LNCAP (cell line): ENCODE measurements around the gene RRAD.

ENCODE experiments used
- CTCF ChIP-seq: fragments of 450-650 bp; IDR thresholded peaks from 2 replicates; pipeline ENCODE4 v1.5.1; 2017; ENCODE audit warnings: mild to moderate bottlenecking

Gene RRAD

DNA sequence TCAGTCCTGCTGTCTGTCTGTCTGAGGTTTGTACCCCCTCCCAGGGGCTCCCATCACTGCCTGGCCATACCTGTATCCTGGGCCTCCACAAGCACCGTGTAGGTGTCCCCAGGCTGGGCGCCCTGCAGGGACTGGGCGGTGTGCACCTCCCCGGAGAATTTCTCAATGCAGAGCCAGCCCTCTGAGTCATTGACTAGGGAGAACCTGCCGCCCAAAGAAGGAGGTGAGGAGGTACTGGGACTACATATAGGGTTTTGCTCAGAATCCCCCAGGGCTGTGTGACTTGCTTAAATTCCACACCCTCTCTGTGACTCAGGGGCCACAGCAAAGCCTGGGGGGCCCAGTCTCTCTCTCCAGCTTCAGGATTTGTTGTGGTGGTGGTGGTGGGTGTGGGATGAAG, 14.2 kb downstream of the RRAD start:
- no peak for TF ChIP-seq CTCF

DNA sequence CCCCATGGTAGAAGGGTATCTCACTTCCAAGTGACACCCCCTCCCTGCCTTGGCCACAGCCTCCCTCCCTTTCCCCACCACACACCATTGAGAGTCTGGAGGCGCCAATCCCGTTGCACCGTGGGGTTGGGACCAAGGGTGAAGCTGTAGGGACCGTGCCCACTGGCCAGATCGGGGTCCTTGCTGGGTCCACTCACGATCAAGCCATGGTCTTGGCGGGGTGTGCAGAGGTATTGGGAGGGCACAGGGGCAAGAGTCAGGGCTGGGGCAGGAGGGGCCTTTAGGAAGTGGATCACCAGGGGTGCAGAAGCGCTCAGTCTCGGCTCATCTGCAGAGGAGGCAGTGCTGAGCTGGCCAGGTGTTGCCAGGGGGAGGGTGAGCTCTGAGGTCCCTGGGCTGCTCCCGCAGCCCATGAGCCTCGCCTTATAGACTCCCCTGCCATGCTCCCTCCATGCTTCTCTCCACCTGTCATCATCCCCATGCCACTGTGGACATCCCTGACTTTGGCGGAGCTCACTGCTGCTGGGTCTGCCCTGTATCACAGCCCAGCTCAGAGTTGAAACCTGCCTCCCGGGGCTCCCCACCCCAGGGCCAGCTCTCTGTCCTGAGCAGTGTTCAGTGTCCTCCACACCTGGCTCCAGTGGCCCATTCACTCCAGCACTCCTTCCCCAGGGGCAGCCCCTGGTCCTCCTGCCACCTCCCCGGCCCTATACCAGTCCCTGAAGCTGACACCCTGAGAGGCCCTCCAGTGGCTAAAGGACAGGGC, 15.0 kb downstream of the RRAD start:
- no peak for TF ChIP-seq CTCF

DNA sequence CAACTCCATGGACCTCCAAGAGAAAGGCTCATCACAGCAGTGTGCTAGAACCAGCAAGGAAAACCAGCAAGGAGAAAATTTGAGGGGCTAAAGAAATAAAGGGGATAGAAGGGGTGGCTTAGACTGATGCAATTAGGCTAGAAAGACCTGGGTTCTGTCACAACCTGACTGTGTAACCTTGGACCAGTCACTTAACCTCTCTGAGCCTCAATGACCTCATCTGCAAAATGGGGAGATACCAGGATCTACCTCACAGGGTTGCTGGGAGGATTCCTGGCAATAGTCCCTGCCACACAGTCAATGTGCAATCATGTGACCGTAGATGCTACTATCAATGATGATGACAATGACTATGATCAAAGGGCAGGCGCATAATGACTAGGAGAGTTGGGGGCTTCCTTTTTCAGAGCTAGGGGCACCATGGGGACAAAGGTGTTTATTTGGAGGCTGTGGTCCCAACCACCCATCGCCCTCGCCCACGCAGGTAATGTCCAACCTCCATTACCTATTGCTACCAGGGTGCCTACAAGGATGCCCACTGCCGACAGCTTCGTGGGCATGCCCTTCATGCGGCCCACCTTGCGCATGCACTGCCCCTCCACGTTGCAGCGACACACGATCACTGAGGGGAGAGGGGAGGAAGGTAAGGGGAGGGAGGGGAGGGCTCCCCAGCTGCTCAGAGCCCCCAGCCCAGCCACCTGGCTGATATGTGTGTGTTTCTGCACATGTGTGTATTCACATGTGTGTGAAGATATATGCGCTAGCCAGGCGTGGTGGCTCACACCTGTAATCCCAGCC, 16.4 kb downstream of the RRAD start:
- TF ChIP-seq CTCF: no peak

GRCh38 chr16:66908116-66908515, 17.2 kb downstream of the RRAD start:
- TF ChIP-seq CTCF: no peak

DNA sequence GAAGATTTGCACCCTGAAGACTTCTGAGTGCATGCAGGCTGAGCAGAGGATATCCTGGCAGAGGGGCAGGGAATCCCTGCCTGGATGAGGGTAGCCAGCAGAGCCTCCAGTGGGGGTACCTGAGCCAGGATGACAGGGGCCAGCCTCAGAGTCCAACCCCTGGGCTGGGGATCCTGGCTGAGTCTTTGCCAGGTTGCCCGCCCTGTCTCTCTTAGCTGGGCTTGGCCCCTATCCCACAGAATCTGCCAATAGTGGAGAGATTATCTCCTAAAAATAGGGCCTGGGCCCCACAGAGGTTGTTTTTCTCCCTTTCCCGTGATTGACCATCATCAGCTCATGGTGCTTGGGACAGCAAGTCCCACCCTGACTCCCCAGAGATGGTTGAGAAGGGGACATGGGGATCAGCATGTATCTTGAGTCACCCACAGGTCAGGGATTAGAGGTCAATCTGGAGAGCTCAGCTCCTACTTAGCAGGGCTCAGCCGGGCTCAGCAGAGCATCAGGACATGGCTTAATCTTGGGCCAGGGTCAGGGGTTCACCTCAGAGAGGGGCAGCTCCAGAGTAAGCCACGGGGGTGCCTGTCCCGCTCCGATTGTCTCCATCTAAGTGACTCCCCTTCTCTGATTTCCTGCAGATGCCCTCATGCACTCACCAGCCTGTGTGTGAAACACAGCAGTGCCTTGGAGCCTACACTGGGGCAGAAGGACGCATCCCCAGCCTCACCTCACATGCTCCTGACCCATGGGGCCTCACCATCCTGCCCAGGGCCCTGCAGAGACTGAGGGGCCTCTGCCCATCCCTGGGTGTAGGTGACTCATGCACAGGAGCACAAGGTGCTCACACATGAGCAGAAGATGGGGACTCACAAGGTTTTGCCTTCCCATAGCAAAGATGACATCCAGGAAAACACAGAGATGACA, 18.2 kb downstream of the RRAD start:
- no peak for TF ChIP-seq CTCF

GRCh38 chr16:66905633-66906539, 19.4 kb downstream of the RRAD start:
- TF ChIP-seq CTCF: no peak
